Brain microvascular endothelial cell (primary cell): ENCODE measurements around the gene HERC2.

Experiments
- DNase-seq: peaks from one replicate; pipeline ENCODE4 v3.0.0-alpha.2; 2020
- H3K27ac ChIP-seq: fragments of 250-450 bp; sonication (Bioruptor Pico); 2 replicates; pipeline ENCODE4 v1.5.1; 2020; ENCODE audit warnings: mild to moderate bottlenecking, moderate library complexity
- H3K27me3 ChIP-seq: fragments of 250-450 bp; sonication (Bioruptor Pico); replicated peaks from 2 replicates; pipeline ENCODE4 v1.5.1; 2020; ENCODE audit warnings: mild to moderate bottlenecking
- H3K36me3 ChIP-seq: fragments of 250-450 bp; sonication (Bioruptor Pico); replicated peaks from 2 replicates; pipeline ENCODE4 v1.5.1; 2020; ENCODE audit warnings: mild to moderate bottlenecking
- H3K4me3 ChIP-seq: 2 replicates; pipeline ENCODE4 v1.5.1; 2011; ENCODE audit warnings: low read depth, mild to moderate bottlenecking, control low read depth, low read length, moderate library complexity
- in situ Hi-C: cut with HindIII; loops from 2 replicates; pipeline ENCODE4 v1.10.0; 2017; ENCODE audit warnings: low sequenced_read_pairs, low pct_ligation_motif_present
- TF ChIP-seq, protein P1 (sequence below): IDR thresholded peaks from 2 replicates; pipeline ENCODE4 v1.5.1; 2011; ENCODE audit warnings: low read depth, mild to moderate bottlenecking, moderate library complexity, low read length, control low read depth, inconsistent platforms; ENCODE audit errors: missing control alignments

The HERC2 gene

DNA sequence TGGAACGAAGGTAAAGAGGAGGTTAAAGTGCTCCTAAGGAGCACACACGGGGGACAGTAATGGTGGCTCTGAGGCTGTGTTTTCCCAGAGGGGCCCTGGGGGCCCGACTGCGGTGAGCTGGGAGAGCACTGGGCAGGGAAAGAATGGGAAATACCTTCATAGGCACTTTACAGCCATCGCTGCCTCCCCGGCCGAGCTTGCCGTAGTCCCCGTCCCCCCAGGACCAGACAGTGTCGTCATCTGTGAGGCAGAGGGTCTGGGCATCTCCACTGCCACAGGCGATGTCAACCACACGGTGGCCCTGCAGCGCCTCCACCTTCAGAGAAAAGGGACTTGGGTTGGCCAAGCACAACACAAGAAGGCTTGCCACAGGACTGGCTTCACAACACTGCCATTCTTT lies 190.0 kb downstream of the HERC2 start:
- H3K27me3 ChIP-seq: no peaks in the 10 kb centered on the region
- no peak overlapping the region for H3K4me3 ChIP-seq
- peaks cover 20% of the 10 kb centered on the region for H3K36me3 ChIP-seq
- no peak for DNase-seq
- TF ChIP-seq, protein P1, sequence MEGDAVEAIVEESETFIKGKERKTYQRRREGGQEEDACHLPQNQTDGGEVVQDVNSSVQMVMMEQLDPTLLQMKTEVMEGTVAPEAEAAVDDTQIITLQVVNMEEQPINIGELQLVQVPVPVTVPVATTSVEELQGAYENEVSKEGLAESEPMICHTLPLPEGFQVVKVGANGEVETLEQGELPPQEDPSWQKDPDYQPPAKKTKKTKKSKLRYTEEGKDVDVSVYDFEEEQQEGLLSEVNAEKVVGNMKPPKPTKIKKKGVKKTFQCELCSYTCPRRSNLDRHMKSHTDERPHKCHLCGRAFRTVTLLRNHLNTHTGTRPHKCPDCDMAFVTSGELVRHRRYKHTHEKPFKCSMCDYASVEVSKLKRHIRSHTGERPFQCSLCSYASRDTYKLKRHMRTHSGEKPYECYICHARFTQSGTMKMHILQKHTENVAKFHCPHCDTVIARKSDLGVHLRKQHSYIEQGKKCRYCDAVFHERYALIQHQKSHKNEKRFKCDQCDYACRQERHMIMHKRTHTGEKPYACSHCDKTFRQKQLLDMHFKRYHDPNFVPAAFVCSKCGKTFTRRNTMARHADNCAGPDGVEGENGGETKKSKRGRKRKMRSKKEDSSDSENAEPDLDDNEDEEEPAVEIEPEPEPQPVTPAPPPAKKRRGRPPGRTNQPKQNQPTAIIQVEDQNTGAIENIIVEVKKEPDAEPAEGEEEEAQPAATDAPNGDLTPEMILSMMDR: no peak
- no peak overlapping the region for H3K27ac ChIP-seq
- in situ Hi-C loops: no loop called here

DNA sequence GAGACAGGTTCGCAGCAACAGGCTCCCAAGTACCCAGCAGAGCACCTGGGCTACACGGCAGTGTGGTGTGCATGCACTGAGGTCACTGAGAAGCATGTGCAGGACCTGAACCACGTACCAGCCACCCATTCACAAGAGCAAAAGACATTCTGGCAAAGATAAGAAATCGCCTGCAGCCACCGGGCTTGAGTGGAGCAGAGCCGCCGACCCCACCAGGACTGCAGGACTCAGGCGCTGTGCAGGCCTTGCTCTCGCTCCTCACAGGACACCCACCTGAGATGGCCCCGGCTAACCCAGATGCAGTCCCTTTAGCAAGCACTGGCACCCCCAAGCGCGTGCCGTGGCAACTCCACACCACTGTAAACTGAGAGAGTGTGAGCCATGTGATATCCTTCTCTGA lies 190.6 kb downstream of the HERC2 start:
- Histone ChIP-seq H3K27ac (no peak overlapping the region), H3K4me3 (no peak overlapping the region), H3K27me3 (no peaks in the 10 kb centered on the region), H3K36me3 (peaks cover 20% of the 10 kb centered on the region)
- TF ChIP-seq, protein P1: no peak
- in situ Hi-C loops: no loop called here
- DNase-seq: no peak

DNA sequence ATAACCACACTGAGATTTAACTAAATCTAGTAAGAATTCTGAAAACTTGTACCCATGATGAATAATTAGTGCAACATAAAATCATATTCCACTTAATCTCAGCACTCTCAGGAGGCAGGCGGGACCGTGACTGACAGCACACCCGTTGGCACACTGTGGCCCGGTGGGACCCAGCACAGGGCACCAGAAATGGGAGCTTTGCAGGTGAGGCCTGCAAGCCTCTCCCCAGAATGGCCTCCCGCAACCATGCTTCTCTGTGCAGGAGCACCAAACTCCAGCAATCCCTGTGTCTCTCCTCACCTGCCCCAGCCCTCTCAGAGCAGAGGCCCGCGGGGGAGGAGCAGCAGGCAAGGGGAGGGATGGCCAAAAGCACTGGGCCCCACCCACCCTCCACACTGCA lies 191.3 kb downstream of the HERC2 start:
- H3K4me3 ChIP-seq: no peak overlapping the region
- TF ChIP-seq, protein P1: no peak
- H3K27me3 ChIP-seq: no peaks in the 10 kb centered on the region
- in situ Hi-C loops: no loop called here
- peaks cover 20% of the 10 kb centered on the region for H3K36me3 ChIP-seq
- no peak overlapping the region for H3K27ac ChIP-seq
- no peak for DNase-seq

DNA sequence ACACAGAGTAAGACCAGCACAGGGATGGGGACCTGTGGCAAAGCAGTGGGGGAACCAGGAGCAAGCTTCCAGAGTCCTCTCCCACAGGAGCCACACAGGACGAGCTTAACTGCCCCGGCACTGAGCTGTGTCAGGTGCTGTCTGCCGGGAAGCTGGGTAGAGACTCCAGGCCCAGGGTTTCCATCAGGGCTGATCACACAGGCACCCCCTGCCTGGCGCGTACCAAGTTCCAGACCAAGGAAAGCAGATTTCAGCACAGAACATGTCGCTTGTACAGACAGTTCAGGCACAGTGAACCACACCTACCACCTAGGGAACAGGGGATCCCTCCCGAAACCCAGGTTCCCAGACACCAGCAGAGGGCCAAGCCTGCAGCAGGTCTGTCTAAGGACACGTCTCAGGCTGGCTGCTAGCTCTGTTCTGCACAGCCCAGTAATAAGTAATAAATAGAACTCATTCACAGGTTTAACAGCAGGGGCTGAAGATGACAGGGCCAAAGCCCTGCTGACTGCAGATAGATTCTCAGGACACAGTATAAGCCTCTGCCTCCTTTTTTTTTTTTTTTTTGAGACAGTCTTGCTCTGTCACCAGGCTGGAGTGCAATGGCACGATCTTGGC lies 192.6 kb downstream of the HERC2 start:
- H3K27me3 ChIP-seq: no peaks in the 10 kb centered on the region

DNA sequence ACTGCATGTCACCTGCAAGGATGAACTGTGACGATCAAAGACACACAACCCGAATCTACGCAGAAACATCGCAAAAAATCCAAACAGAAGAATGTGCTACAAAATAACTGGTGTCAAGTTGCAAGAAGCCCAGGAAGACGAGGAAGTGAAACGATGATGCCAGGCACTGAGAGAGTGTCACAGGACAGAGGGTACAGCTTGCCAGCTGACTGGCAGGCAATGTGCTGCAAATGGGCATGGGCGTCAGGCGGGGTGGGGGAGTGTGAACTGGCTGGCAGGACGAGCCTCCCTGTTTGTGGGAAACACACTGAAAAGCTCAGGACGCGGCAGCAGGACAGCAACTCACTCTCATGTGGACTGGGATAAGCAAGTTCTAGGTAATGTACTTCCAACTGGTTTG lies 193.9 kb downstream of the HERC2 start:
- Histone ChIP-seq H3K27me3 (no peaks in the 10 kb centered on the region), H3K4me3 (no peak overlapping the region), H3K36me3 (peaks cover 26% of the 10 kb centered on the region), H3K27ac (no peak overlapping the region)
- DNase-seq: no peak
- TF ChIP-seq, protein P1: no peak
- in situ Hi-C loops: no loop called here

More for the DNA sequence above, 192.6 kb downstream of the HERC2 start:
- no peak for DNase-seq
- Histone ChIP-seq H3K36me3 (peaks cover 20% of the 10 kb centered on the region), H3K27ac (no peak overlapping the region), H3K4me3 (no peak overlapping the region)
- TF ChIP-seq, protein P1: no peak
- in situ Hi-C loops: no loop called here

DNA sequence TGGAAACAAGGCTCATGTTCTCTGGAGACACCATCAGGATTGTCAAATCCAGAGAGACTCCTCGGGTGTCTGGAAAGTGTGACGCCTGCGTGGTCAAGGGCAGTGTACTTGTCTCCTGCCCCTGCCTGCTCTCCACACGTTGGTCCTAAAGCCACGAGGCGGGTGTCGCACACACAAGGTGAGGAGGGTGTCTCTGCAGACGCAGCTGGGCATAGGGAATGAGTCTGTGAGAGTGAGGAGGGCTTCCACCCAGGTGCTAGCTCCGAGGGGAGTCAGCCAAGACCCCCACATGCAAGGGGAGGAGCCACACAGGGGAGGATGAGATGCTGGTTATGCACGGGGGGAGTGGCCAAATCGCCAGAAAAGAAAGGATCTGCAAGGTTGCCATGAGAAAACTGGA lies 194.9 kb downstream of the HERC2 start:
- no peak for DNase-seq
- H3K27ac ChIP-seq: no peak overlapping the region
- no peak overlapping the region for H3K4me3 ChIP-seq
- TF ChIP-seq, protein P1: no peak
- H3K27me3 ChIP-seq: no peaks in the 10 kb centered on the region
- in situ Hi-C loops: no loop called here
- H3K36me3 ChIP-seq: peaks cover 22% of the 10 kb centered on the region
